Tibial artery (tissue), 4 donors: Measurements from ENCODE around the gene RAET1E.
"Not testable (repeated sequence)": the region's sequence is repeated elsewhere in the genome, so short reads cannot be mapped to it uniquely, and the experiment has no call there.

Experiments used
- DNase-seq, 2 donors: peaks; one replicate each; pipeline ENCODE4 v3.0.0-alpha.2; 2019
- H3K27ac ChIP-seq, 2 donors: fragments of 200-600 bp; sonication (generic) in 1 of 2; 1 replicate in 1 of 2; 2 replicates in 1 of 2; pipeline ENCODE4 v1.5.1; 2018 to 2019; ENCODE audit warnings: mild to moderate bottlenecking in 1 of 2
- H3K27me3 ChIP-seq, 2 donors: fragments of 200-600 bp; sonication (generic) in 1 of 2; one replicate each; pipeline versions ENCODE4 v1.5.1 to v1.6.0; 2016 to 2019
- H3K36me3 ChIP-seq, 3 donors: fragments of 200-600 bp; sonication (generic) in 2 of 3; one replicate each; pipeline ENCODE4 v1.5.1; 2016 to 2019; ENCODE audit warnings: mild to moderate bottlenecking in 2 of 3
- H3K4me1 ChIP-seq, 4 donors: fragments of 200-600 bp; sonication (generic) in 2 of 4; 1 replicate in 3 of 4; 2 replicates in 1 of 4; pipeline ENCODE4 v1.5.1; 2016 to 2019
- H3K4me3 ChIP-seq, 2 donors: fragments of 200-600 bp; sonication (generic) in 1 of 2; 1 replicate in 1 of 2; 2 replicates in 1 of 2; pipeline ENCODE4 v1.5.1; 2018 to 2019; ENCODE audit warnings: mild to moderate bottlenecking in 2 of 2
- H3K9me3 ChIP-seq, 3 donors: fragments of 200-600 bp; sonication (generic) in 1 of 3; one replicate each; pipeline ENCODE4 v1.5.1; 2016 to 2019
- CTCF ChIP-seq, 2 experiments: fragments of 200-600 bp in 1 of 2; fragments of 450-650 bp in 1 of 2; IDR thresholded peaks; one replicate each; pipeline ENCODE4 v1.5.1; 2017 to 2019; ENCODE audit warnings: antibody characterized with exemption in 2 of 2, mild to moderate bottlenecking in 1 of 2, moderate library complexity in 1 of 2
- intact Hi-C: fragments of 100-400 bp; cut with DNase I; formaldehyde crosslinking; loops from one replicate; pipeline ENCODE4 v1.15.0; 2023; ENCODE audit warnings: low total_unique reads

RAET1E gene

GRCh38 chr6:149895048-149895590, 2.8 kb downstream of the RAET1E start:
- Histone ChIP-seq H3K9me3 (no peaks in the 10 kb centered on the region), H3K4me1 (peaks cover 0 to 37% (median 36%) of the 10 kb centered on the region in 4 donors), H3K27me3 (no peaks in the 10 kb centered on the region), H3K36me3 (no peaks in the 10 kb centered on the region), H3K4me3 (no peak overlapping the region), H3K27ac (peak overlapping the region; percentile 74 to 76)
- peak; percentile 82 to 84 for DNase-seq
- intact Hi-C loops = no loop called here
- no peak for TF ChIP-seq CTCF (IDR thresholded peaks at IDR 0.05)

- H3K9me3 ChIP-seq, intact Hi-C loops, H3K27ac ChIP-seq, H3K27me3 ChIP-seq, H3K4me3 ChIP-seq, H3K36me3 ChIP-seq, DNase-seq: not testable (repeated sequence)
- peaks cover 0 to 27% (median 24%) of the 10 kb centered on the region in 4 donors for H3K4me1 ChIP-seq
Observed at GRCh38 chr6:149891864-149892263, 6.0 kb downstream of the RAET1E start.

- TF ChIP-seq CTCF (IDR thresholded peaks at IDR 0.05) = no peak
- Histone ChIP-seq H3K27ac (peak overlapping the region in 1 of 2 donors; percentile 38), H3K9me3 (no peaks in the 10 kb centered on the region)
Observed at GRCh38 chr6:149891259-149891658, 6.7 kb downstream of the RAET1E start.

GRCh38 chr6:149890629-149891045, 7.3 kb downstream of the RAET1E start:
- intact Hi-C loops = no loop called here
- no peaks in the 10 kb centered on the region for H3K9me3 ChIP-seq
- no peak for TF ChIP-seq CTCF (IDR thresholded peaks at IDR 0.05)
- no peak for DNase-seq
- H3K27me3 ChIP-seq = no peaks in the 10 kb centered on the region
- H3K4me3 ChIP-seq = no peak overlapping the region
- H3K4me1 ChIP-seq = peaks cover 0 to 15% (median 11%) of the 10 kb centered on the region in 4 donors
- H3K27ac ChIP-seq = peak overlapping the region; percentile 21 to 38
- H3K36me3 ChIP-seq = no peaks in the 10 kb centered on the region

More at GRCh38 chr6:149891259-149891658, 6.7 kb downstream of the RAET1E start:
- intact Hi-C loops = no loop called here
- Histone ChIP-seq H3K27me3 (no peaks in the 10 kb centered on the region), H3K36me3 (no peaks in the 10 kb centered on the region), H3K4me1 (peaks cover 0 to 21% (median 17%) of the 10 kb centered on the region in 4 donors), H3K4me3 (no peak overlapping the region)
- no peak for DNase-seq

GRCh38 chr6:149889326-149889725, 8.6 kb downstream of the RAET1E start:
- Histone ChIP-seq H3K9me3 (no peaks in the 10 kb centered on the region), H3K4me1 (peaks cover 0 to 5% (median 3%) of the 10 kb centered on the region in 4 donors), H3K36me3 (no peaks in the 10 kb centered on the region), H3K4me3 (no peak overlapping the region), H3K27ac (no peak overlapping the region), H3K27me3 (no peaks in the 10 kb centered on the region)
- intact Hi-C loops = no loop called here
- TF ChIP-seq CTCF (IDR thresholded peaks at IDR 0.05) = no peak
- DNase-seq = no peak

- Histone ChIP-seq H3K36me3 (no peaks in the 10 kb centered on the region), H3K9me3 (no peaks in the 10 kb centered on the region), H3K27ac (no peak overlapping the region), H3K4me1 (peaks cover 0 to 12% (median 7%) of the 10 kb centered on the region in 4 donors), H3K4me3 (no peak overlapping the region), H3K27me3 (no peaks in the 10 kb centered on the region)
- no peak for DNase-seq
- no peak for TF ChIP-seq CTCF (IDR thresholded peaks at IDR 0.05)
- intact Hi-C loops = no loop called here
Observed at GRCh38 chr6:149888659-149889058, 9.3 kb downstream of the RAET1E start.
